Subcutaneous abdominal adipose tissue (tissue), 5 donors: ENCODE results near the gene SDHD.
"Not testable (repeated sequence)": the region's sequence is repeated elsewhere in the genome, so short reads cannot be mapped to it uniquely, and the experiment has no call there.

Experiments
- H3K27ac ChIP-seq: one replicate; pipeline ENCODE4 v1.7.0; 2013; ENCODE audit warnings: low read depth, mild to moderate bottlenecking, inconsistent platforms, low read length, moderate library complexity
- H3K27me3 ChIP-seq, 5 donors: one replicate each; pipeline ENCODE4 v1.7.0; 2013; ENCODE audit warnings: low read length in 5 of 5, inconsistent platforms in 1 of 5; ENCODE audit not compliant: control insufficient read depth in 5 of 5, insufficient read depth in 4 of 5
- H3K36me3 ChIP-seq, 5 donors: one replicate each; pipeline ENCODE4 v1.7.0; 2013; ENCODE audit warnings: low read length in 5 of 5; ENCODE audit not compliant: control insufficient read depth in 5 of 5, insufficient read depth in 5 of 5
- H3K4me1 ChIP-seq, 5 donors: one replicate each; pipeline ENCODE4 v1.7.0; 2013; ENCODE audit warnings: low read length in 5 of 5, mild to moderate bottlenecking in 3 of 5, moderate library complexity in 1 of 5; ENCODE audit not compliant: control insufficient read depth in 5 of 5, insufficient read depth in 5 of 5
- H3K4me3 ChIP-seq, 5 donors: one replicate each; pipeline ENCODE4 v1.7.0; 2013; ENCODE audit warnings: low read length in 5 of 5, low read depth in 1 of 5
- H3K9ac ChIP-seq, 5 donors: one replicate each; pipeline ENCODE4 v1.7.0; 2013; ENCODE audit warnings: low read length in 5 of 5, mild to moderate bottlenecking in 4 of 5, moderate library complexity in 3 of 5
- H3K9me3 ChIP-seq, 5 donors: one replicate each; pipeline ENCODE4 v1.7.0; 2013; ENCODE audit warnings: low read length in 5 of 5; ENCODE audit not compliant: control insufficient read depth in 5 of 5
- donor health status: healthy.
- donor health status: healthy.
- donor health status: healthy.
- donor health status: healthy.
- donor health status: healthy.

The SDHD gene

GRCh38 chr11:112057170-112057569, 29.5 kb upstream of the SDHD start:
- no peak overlapping the region for H3K9ac ChIP-seq
- H3K27me3 ChIP-seq = no peaks in the 10 kb centered on the region
- no peaks in the 10 kb centered on the region for H3K4me1 ChIP-seq
- H3K4me3 ChIP-seq = no peak overlapping the region
- peaks cover 36 to 77% (median 65%) of the 10 kb centered on the region in 5 donors for H3K36me3 ChIP-seq
- H3K27ac ChIP-seq = no peak overlapping the region
- H3K9me3 ChIP-seq = no peaks in the 10 kb centered on the region

- Histone ChIP-seq H3K4me3 (no peak overlapping the region), H3K9me3 (no peaks in the 10 kb centered on the region), H3K27ac (no peak overlapping the region), H3K9ac (no peak overlapping the region), H3K27me3 (no peaks in the 10 kb centered on the region), H3K36me3 (peaks cover 37 to 76% (median 64%) of the 10 kb centered on the region in 5 donors), H3K4me1 (no peaks in the 10 kb centered on the region)
These were observed 28.6 kb upstream of the SDHD start for GRCh38 chr11:112058103-112058502.

DNA sequence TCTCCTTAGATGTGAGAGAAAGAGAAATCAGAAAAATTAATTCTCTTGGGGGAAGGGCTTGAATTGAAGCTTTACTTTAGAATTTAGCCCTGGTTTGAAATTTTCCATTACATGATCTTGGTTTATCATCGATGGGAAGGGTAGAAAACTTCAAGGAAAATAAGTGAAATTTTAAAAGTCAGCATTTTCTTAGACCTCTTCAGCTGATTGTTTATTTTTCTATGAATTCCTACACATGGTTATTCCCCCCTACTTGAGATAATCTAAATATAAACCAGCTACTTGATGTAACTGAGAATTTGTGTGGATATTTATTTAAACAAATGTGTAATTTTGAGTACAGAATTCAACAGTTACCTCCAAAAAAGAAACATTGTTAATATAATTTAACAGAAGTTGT, 23.8 kb upstream of the SDHD start:
- H3K27ac ChIP-seq = no peak overlapping the region
- H3K36me3 ChIP-seq = peaks cover 26 to 47% (median 40%) of the 10 kb centered on the region in 5 donors
- no peaks in the 10 kb centered on the region for H3K4me1 ChIP-seq
- H3K9me3 ChIP-seq = no peaks in the 10 kb centered on the region
- no peak overlapping the region for H3K4me3 ChIP-seq
- H3K9ac ChIP-seq = no peak overlapping the region
- H3K27me3 ChIP-seq = no peaks in the 10 kb centered on the region

DNA sequence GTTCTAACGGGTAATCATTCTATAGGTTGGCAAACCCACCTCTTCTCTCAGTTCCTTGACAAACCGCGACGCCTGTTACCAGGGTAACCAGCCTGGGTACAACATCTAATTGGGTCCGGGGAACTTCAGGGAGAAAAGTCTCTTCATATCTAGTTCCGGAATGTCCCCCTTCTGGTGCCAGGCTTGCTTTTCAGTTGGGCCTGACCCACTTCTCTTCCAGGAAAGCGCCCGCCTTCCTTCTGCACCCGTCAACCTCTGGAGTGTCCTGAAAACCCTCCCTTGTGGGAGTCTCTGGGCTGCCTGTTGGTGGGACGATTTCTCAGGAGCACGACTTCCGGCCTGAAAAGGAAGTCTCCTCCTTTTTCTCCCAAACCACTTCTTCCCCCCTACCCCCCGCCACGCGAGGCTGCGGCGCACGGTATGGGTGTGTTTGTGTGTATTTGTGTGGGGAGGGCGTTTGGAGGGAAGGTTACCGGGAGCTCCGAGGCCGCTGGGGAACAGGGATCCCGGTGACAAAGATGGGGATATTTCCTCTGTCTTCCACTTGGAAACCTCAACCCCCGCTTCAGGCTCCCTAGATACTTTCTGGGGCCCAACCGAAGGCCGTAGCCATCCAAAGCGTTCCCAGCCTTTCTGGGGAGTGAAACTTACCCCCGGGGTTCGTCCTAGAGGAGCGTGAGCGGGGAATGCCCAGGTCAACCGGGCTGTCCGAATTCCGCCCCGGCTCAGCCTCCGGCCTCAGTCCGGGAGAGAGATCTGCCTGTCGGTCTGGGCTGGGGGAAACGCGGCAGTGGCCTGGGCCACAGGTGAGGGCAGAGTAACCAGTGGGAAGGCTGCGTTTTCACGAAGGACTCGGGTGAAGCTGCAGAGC, 12.5 kb upstream of the SDHD start, which contains the start of the genes NKAPD1 and PIH1D2:
Gene NKAPD1, plus strand, starts transcription at position 359 of the 871 bp plus-strand sequence. CDS start 1,276 bp downstream, outside the sequence.
Gene PIH1D2, minus strand, starts transcription at position 77 of the 871 bp plus-strand sequence. CDS start 843 bp downstream, outside the sequence.
- peaks cover 8 to 18% (median 17%) of the 10 kb centered on the region in 5 donors for H3K4me1 ChIP-seq
- H3K9me3 ChIP-seq = no peaks in the 10 kb centered on the region
- H3K36me3 ChIP-seq = peaks cover 18 to 26% (median 21%) of the 10 kb centered on the region in 5 donors
- H3K9ac ChIP-seq = peak within 1 kb of the TSS; percentile 90 to 99 (median 96)
- peak within 1 kb of the TSS; percentile 91 for H3K27ac ChIP-seq
- H3K27me3 ChIP-seq = no peaks in the 10 kb centered on the region
- H3K4me3 ChIP-seq = peak within 1 kb of the TSS; percentile 83 to 95 (median 93)

DNA sequence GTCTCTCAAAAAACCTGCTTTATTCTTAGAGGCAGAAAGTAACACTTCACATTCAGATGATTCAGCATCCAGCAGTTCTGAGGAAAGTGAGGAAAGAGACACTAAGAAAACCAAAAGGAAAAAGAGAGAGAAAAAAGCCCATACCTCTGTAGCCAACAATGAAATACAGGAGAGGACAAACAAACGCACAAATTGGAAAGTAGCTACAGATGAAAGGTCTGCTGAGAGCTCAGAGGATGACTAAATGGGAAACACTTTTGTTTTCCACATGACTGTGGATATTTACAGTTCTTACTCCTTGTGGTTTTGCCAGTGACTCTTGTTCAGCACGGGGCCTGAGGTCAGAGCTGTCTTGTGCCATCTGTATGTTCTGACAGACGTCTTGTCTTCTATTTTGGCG, 3.9 kb upstream of the SDHD start:
- Histone ChIP-seq H3K27ac (no peak overlapping the region), H3K9ac (no peak overlapping the region), H3K9me3 (no peaks in the 10 kb centered on the region), H3K4me1 (peaks cover 0 to 22% (median 18%) of the 10 kb centered on the region in 5 donors), H3K27me3 (no peaks in the 10 kb centered on the region), H3K4me3 (no peak overlapping the region), H3K36me3 (peaks cover 49 to 69% (median 55%) of the 10 kb centered on the region in 5 donors)

DNA sequence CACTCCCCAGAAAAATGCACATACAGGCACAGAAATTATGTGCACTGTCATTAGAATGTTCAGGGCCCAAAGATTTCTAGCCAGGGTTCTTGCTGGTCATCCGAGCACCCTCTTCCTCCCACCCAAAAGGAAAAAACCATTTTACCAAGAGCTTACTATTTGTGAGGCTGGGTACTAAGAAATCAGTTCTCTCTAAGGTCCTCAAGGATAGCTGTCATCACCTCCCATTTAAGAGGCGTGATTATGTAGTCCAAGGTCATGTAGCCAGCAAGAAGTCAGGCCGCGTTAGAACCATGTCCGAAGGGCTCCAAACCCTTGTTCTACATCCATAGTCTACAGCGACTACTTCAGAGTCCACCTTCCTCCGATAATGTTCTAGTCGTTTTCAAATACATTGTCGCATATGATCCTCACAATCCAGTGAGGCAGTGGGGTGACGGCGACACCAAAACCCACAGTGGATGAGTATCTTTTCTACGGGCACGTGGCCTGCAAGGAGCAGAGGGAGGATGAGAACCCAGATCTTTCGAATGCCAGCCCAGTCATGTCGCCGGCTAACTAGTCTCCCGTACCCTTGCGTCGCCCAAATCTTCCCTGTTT, 751 bp upstream of the SDHD start:
- Histone ChIP-seq H3K4me3 (peak overlapping the region; percentile 91 to 98 (median 97)), H3K4me1 (peaks cover 2 to 40% (median 32%) of the 10 kb centered on the region in 5 donors), H3K9me3 (no peaks in the 10 kb centered on the region), H3K9ac (peak overlapping the region; percentile 72 to 89 (median 86)), H3K36me3 (peaks cover 43 to 63% (median 51%) of the 10 kb centered on the region in 5 donors), H3K27ac (peak overlapping the region; percentile 63), H3K27me3 (no peaks in the 10 kb centered on the region)

- H3K4me1 ChIP-seq = peaks cover 2 to 40% (median 32%) of the 10 kb centered on the region in 5 donors
- peak overlapping the region; percentile 91 to 98 (median 97) for H3K4me3 ChIP-seq
- H3K9me3 ChIP-seq = no peaks in the 10 kb centered on the region
- H3K27ac ChIP-seq = peak overlapping the region; percentile 54
- peak overlapping the region; percentile 72 to 91 (median 86) for H3K9ac ChIP-seq
- H3K27me3 ChIP-seq = no peaks in the 10 kb centered on the region
- peaks cover 45 to 68% (median 56%) of the 10 kb centered on the region in 5 donors for H3K36me3 ChIP-seq
These were observed 539 bp downstream of the SDHD start for GRCh38 chr11:112087212-112087611.

- H3K9me3 ChIP-seq, H3K4me1 ChIP-seq, H3K4me3 ChIP-seq, H3K27ac ChIP-seq, H3K9ac ChIP-seq, H3K27me3 ChIP-seq: not testable (repeated sequence)
- peaks cover 33 to 62% (median 56%) of the 10 kb centered on the region in 5 donors for H3K36me3 ChIP-seq
These were observed 8.6 kb downstream of the SDHD start for GRCh38 chr11:112095302-112095701.

GRCh38 chr11:112096194-112096593, 9.5 kb downstream of the SDHD start:
- Histone ChIP-seq H3K36me3 (peaks cover 28 to 53% (median 48%) of the 10 kb centered on the region in 5 donors), H3K9me3 (no peaks in the 10 kb centered on the region), H3K4me3 (no peak overlapping the region), H3K4me1 (no peaks in the 10 kb centered on the region), H3K27me3 (no peaks in the 10 kb centered on the region), H3K9ac (no peak overlapping the region), H3K27ac (no peak overlapping the region)
